IMR-90 (cell line): ENCODE data around the gene SYPL2. TPM values are rescaled to one million over a fixed set of nuclear protein-coding genes. Genes with fewer than 3 reads are reported as not detected.

Source experiments
- ATAC-seq: fragments of 200-7000 bp; cut with Tn5 transposase; 2 replicates; pipeline ENCODE4 v1.9.1; 2020; ENCODE audit warnings: low read depth, mild to moderate bottlenecking, moderate library complexity
- BruUV-seq: library from RNA; stranded (reverse); fragments of 400-500 nt; replicated peaks from 2 replicates; lab custom pipeline; 2021; lab: Mats Ljungman, UMichigan
- CTCF ChIA-PET: fragments of 300-600 bp; formaldehyde crosslinking; extraction: SDS; loops from one replicate; lab custom pipeline; 2021; ENCODE audit warnings: antibody characterized with exemption; lab: Yijun Ruan, JAX
- POLR2A ChIA-PET: fragments of 300-600 bp; sonication (Branson Sonifier 250); formaldehyde crosslinking; loops from one replicate; lab custom pipeline; 2022; ENCODE audit warnings: antibody characterized with exemption; ENCODE audit not compliant: unreplicated experiment; lab: Charles Lee
- DNase-seq: peaks from one replicate; pipeline ENCODE4 v3.0.0; 2013
- H2AFZ ChIP-seq: replicated peaks from 2 replicates; pipeline ENCODE3; 2013; ENCODE audit warnings: low read length, mild to moderate bottlenecking; ENCODE audit not compliant: poor library complexity
- H2AK5ac ChIP-seq: 2 replicates; pipeline ENCODE4 v1.6.1; 2013; ENCODE audit warnings: low read depth, low read length, inconsistent platforms
- H2AK9ac ChIP-seq: replicated peaks from 2 replicates; pipeline ENCODE3; 2013; ENCODE audit warnings: mild to moderate bottlenecking, low read depth, low read length, moderate library complexity; ENCODE audit not compliant: poor library complexity
- H2BK120ac ChIP-seq: 2 replicates; pipeline ENCODE4 v1.6.1; 2013; ENCODE audit warnings: low read depth, low read length, inconsistent platforms
- H2BK15ac ChIP-seq: 3 replicates; pipeline ENCODE4 v1.6.1; 2013; ENCODE audit warnings: low read depth, low read length, inconsistent platforms
- H2BK20ac ChIP-seq: 2 replicates; pipeline ENCODE4 v1.6.1; 2013; ENCODE audit warnings: low read depth, mild to moderate bottlenecking, inconsistent platforms, low read length, moderate library complexity
- H2BK5ac ChIP-seq: 2 replicates; pipeline ENCODE4 v1.6.1; 2013; ENCODE audit warnings: mild to moderate bottlenecking, low read depth, low read length, inconsistent platforms; ENCODE audit not compliant: poor library complexity, severe bottlenecking
- H3K14ac ChIP-seq: replicated peaks from 2 replicates; pipeline ENCODE4 v1.6.1; 2013; ENCODE audit warnings: low read depth, low read length, inconsistent platforms
- H3K18ac ChIP-seq: 2 replicates; pipeline ENCODE4 v1.6.1; 2013; ENCODE audit warnings: low read depth, low read length, control low read depth
- H3K23ac ChIP-seq: 2 replicates; pipeline ENCODE4 v1.6.1; 2013; ENCODE audit warnings: low read depth, low read length, inconsistent platforms
- H3K27ac ChIP-seq: 2 replicates; pipeline ENCODE4 v1.5.1; 2013; ENCODE audit warnings: mild to moderate bottlenecking, control low read depth, low read length; ENCODE audit not compliant: insufficient read depth
- H3K27me3 ChIP-seq: 2 replicates; pipeline ENCODE4 v1.6.1; 2013; ENCODE audit warnings: low read length; ENCODE audit not compliant: control insufficient read depth, insufficient read depth
- H3K36me3 ChIP-seq: 2 replicates; pipeline ENCODE4 v1.6.1; 2013; ENCODE audit warnings: low read length, mixed read lengths; ENCODE audit not compliant: control insufficient read depth, insufficient read depth
- H3K4ac ChIP-seq: 2 replicates; pipeline ENCODE4 v1.6.1; 2013; ENCODE audit warnings: low read depth, low read length, inconsistent platforms
- H3K4me1 ChIP-seq: 2 replicates; pipeline ENCODE4 v1.6.1; 2013; ENCODE audit warnings: low read length, mixed read lengths; ENCODE audit not compliant: control insufficient read depth, insufficient read depth
- H3K4me2 ChIP-seq: 2 replicates; pipeline ENCODE4 v1.6.1; 2013; ENCODE audit warnings: low read depth, mild to moderate bottlenecking, control low read depth, low read length, moderate library complexity
- H3K4me3 ChIP-seq: 2 replicates; pipeline ENCODE4 v1.5.1; 2013; ENCODE audit warnings: low read depth, mild to moderate bottlenecking, control low read depth, low read length, moderate library complexity; ENCODE audit not compliant: insufficient read depth
- H3K56ac ChIP-seq: 2 replicates; pipeline ENCODE4 v1.6.1; 2013; ENCODE audit warnings: low read length, inconsistent platforms; ENCODE audit not compliant: insufficient read depth; ENCODE audit errors: extremely low read depth
- H3K79me1 ChIP-seq, 2 experiments: 2 replicates each; pipeline ENCODE4 v1.6.1; 2013; ENCODE audit warnings: low read length in 2 of 2, inconsistent platforms in 1 of 2, low read depth in 1 of 2
- H3K9ac ChIP-seq: 2 replicates; pipeline ENCODE4 v1.6.1; 2013; ENCODE audit warnings: low read depth, low read length, control low read depth
- H3K9me1 ChIP-seq: 2 replicates; pipeline ENCODE4 v1.6.1; 2013; ENCODE audit warnings: low read length, inconsistent platforms; ENCODE audit not compliant: insufficient read depth
- H3K9me3 ChIP-seq: 2 replicates; pipeline ENCODE4 v1.6.1; 2013; ENCODE audit warnings: low read length; ENCODE audit not compliant: control insufficient read depth, insufficient read depth
- H4K20me1 ChIP-seq: 2 replicates; pipeline ENCODE4 v1.6.1; 2013; ENCODE audit warnings: low read length, inconsistent platforms; ENCODE audit not compliant: insufficient read depth
- H4K5ac ChIP-seq: 2 replicates; pipeline ENCODE4 v1.6.1; 2013; ENCODE audit warnings: mild to moderate bottlenecking, low read depth, low read length, control low read depth
- H4K8ac ChIP-seq, 2 experiments: 2 replicates each; pipeline ENCODE4 v1.6.1; 2013; ENCODE audit warnings: low read depth in 2 of 2, low read length in 2 of 2, control low read depth in 1 of 2, inconsistent platforms in 1 of 2
- H4K91ac ChIP-seq: 2 replicates; pipeline ENCODE4 v1.6.1; 2013; ENCODE audit warnings: low read depth, low read length, inconsistent platforms; ENCODE audit not compliant: insufficient read depth
- BHLHE40 ChIP-seq: fragments of 150-350 bp; IDR thresholded peaks from 2 replicates; pipeline ENCODE4 v1.6.1; 2016; ENCODE audit warnings: mild to moderate bottlenecking, low read depth, low read length
- CEBPB ChIP-seq: IDR thresholded peaks from 2 replicates; pipeline ENCODE4 v1.6.1; 2012; ENCODE audit warnings: low read depth, low read length, improper control_type of control experiment
- CHD1 ChIP-seq: IDR thresholded peaks from 2 replicates; pipeline ENCODE4 v1.6.1; 2012; ENCODE audit warnings: low read depth, low read length, improper control_type of control experiment
- FOS ChIP-seq: fragments of 150-350 bp; IDR thresholded peaks from 2 replicates; pipeline ENCODE4 v1.6.1; 2016; ENCODE audit warnings: low read depth, low read length
- MAFK ChIP-seq: IDR thresholded peaks from 2 replicates; pipeline ENCODE4 v1.6.1; 2012; ENCODE audit warnings: low read depth, low read length, improper control_type of control experiment
- MXI1 ChIP-seq: IDR thresholded peaks from 2 replicates; pipeline ENCODE4 v1.6.1; 2012; ENCODE audit warnings: low read depth, mild to moderate bottlenecking, low read length, moderate library complexity, borderline replicate concordance
- NFE2L2 ChIP-seq: fragments of 150-350 bp; IDR thresholded peaks from 2 replicates; pipeline ENCODE4 v1.6.1; 2016; ENCODE audit warnings: low read depth, mild to moderate bottlenecking, low read length
- POLR2A ChIP-seq: IDR thresholded peaks from 2 replicates; pipeline ENCODE4 v1.6.1; 2012; ENCODE audit warnings: mild to moderate bottlenecking, low read depth, low read length
- RAD21 ChIP-seq: IDR thresholded peaks from 2 replicates; pipeline ENCODE4 v1.6.1; 2012; ENCODE audit warnings: low read length, improper control_type of control experiment
- RCOR1 ChIP-seq: IDR thresholded peaks from 2 replicates; pipeline ENCODE4 v1.6.1; 2012; ENCODE audit warnings: mild to moderate bottlenecking, low read length, improper control_type of control experiment; ENCODE audit not compliant: insufficient replicate concordance
- RFX5 ChIP-seq: IDR thresholded peaks from 2 replicates; pipeline ENCODE4 v1.8.0; 2012; ENCODE audit warnings: low read depth, mild to moderate bottlenecking, low read length, moderate library complexity
- WGBS, 2 experiments: methylation state at CpG; one replicate each; pipeline versions ENCODE4 v1.1.5 to v1.1.7; 2013; ENCODE audit warnings: missing lambda C conversion rate in 2 of 2; ENCODE audit not compliant: insufficient read length in 1 of 2; ENCODE audit errors: extremely low coverage in 2 of 2; 5-methylcytosine and 5-hydroxymethylcytosine counted together
- dilution Hi-C: fragments of 300-500 bp; cut with HindIII; formaldehyde crosslinking; loops from one replicate; pipeline ENCODE4 v1.14.3; 2018; ENCODE audit warnings: low sequenced_read_pairs; ENCODE audit not compliant: unreplicated experiment
- in situ Hi-C: fragments of 300-500 bp; cut with MboI; formaldehyde crosslinking; loops from 3 replicates; pipeline ENCODE4 v1.14.3; 2019; ENCODE audit warnings: low sequenced_read_pairs, inconsistent platforms, mixed read lengths
- intact Hi-C: fragments of 100-400 bp; cut with micrococcal nuclease; formaldehyde crosslinking; loops from 2 replicates; pipeline ENCODE4 v1.10.0; 2022
- polyA plus RNA-seq, 3 experiments: library from polyadenylated mRNA; depleted of rRNA; stranded (reverse); fragments of >200 nt; gene quantifications; 2 replicates each; pipeline ENCODE4 v1.2.3, GENCODE V29; 2012; ENCODE audit warnings: low replicate concordance in 1 of 3
- total RNA-seq: library from RNA; depleted of rRNA; stranded (reverse); fragments of >200 nt; gene quantifications from 2 replicates; pipeline ENCODE4 v1.2.3, GENCODE V29; 2012
- TF ChIP-seq, protein P1 (sequence below): fragments of 150-350 bp; IDR thresholded peaks from 2 replicates; pipeline ENCODE4 v1.6.1; 2017; ENCODE audit warnings: mild to moderate bottlenecking, antibody characterized with exemption, low read length, low read depth
- TF ChIP-seq, protein P2 (sequence below): conservative IDR thresholded peaks from 2 replicates; pipeline ENCODE4 v1.5.1; 2012; ENCODE audit warnings: mild to moderate bottlenecking, low read depth, low read length, improper control_type of control experiment
- TF ChIP-seq, protein P3 (sequence below): fragments of 150-350 bp; IDR thresholded peaks from 2 replicates; pipeline ENCODE4 v1.6.1; 2016; ENCODE audit warnings: low read depth, mild to moderate bottlenecking, low read length, moderate library complexity, borderline replicate concordance

SYPL2 gene
- total and polyA plus RNA-seq, 2 of the 4 experiments (the other 2 are of a cell fraction), result under 0.01 to 0.65 TPM

DNA sequence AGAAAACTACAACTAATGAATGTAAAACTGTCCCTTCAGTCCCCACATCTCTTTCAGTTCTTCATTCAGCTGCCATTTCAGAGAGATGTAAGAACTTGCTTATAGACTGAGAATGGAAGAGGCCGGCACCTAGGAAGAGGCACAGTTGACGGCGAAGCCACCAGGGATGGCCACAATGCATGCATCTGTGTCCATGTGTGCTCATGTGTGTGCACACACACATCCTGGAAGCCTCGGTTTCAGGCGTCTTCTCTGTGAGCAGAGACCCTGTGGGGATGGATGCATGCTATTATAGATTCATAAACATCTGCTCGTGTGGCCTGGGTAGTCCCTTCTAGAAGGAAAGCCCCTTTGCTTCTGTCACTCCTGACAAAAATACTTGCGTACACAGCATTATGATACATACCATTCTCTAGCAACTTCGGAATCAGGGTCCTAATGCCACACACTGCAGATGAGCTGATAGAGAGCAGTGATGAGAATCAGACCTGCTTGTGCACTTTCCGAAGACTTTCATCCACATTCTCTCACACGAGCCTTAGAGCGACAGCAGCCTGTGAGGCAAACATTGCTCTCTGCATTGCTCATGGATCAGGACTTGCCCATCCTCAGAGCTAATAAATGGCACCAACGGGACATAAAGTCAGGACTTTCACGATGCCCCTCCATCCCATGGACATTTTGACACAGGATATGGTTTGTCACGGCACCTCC is 60.9 kb downstream of the SYPL2 start:
- ATAC-seq, result no peak
- WGBS, 2 experiments, result 73% methylated on average over 6 of the region's 14 CpGs; no CpG with 5 or more reads in 1 of the 2 experiments
- BruUV-seq, result no TSS peak

More for the DNA sequence above, 60.9 kb downstream of the SYPL2 start:
- TF ChIP-seq MAFK, result no peak
- TF ChIP-seq, protein P1, sequence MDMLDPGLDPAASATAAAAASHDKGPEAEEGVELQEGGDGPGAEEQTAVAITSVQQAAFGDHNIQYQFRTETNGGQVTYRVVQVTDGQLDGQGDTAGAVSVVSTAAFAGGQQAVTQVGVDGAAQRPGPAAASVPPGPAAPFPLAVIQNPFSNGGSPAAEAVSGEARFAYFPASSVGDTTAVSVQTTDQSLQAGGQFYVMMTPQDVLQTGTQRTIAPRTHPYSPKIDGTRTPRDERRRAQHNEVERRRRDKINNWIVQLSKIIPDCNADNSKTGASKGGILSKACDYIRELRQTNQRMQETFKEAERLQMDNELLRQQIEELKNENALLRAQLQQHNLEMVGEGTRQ, result no peak
- no peak for TF ChIP-seq CHD1
- TF ChIP-seq BHLHE40, result no peak
- TF ChIP-seq, protein P2, sequence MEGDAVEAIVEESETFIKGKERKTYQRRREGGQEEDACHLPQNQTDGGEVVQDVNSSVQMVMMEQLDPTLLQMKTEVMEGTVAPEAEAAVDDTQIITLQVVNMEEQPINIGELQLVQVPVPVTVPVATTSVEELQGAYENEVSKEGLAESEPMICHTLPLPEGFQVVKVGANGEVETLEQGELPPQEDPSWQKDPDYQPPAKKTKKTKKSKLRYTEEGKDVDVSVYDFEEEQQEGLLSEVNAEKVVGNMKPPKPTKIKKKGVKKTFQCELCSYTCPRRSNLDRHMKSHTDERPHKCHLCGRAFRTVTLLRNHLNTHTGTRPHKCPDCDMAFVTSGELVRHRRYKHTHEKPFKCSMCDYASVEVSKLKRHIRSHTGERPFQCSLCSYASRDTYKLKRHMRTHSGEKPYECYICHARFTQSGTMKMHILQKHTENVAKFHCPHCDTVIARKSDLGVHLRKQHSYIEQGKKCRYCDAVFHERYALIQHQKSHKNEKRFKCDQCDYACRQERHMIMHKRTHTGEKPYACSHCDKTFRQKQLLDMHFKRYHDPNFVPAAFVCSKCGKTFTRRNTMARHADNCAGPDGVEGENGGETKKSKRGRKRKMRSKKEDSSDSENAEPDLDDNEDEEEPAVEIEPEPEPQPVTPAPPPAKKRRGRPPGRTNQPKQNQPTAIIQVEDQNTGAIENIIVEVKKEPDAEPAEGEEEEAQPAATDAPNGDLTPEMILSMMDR, result no peak
- no peak for TF ChIP-seq RAD21
- no peak for TF ChIP-seq MXI1
- no peak for TF ChIP-seq POLR2A
- no peak for TF ChIP-seq NFE2L2
- TF ChIP-seq FOS, result no peak
- TF ChIP-seq, protein P3, sequence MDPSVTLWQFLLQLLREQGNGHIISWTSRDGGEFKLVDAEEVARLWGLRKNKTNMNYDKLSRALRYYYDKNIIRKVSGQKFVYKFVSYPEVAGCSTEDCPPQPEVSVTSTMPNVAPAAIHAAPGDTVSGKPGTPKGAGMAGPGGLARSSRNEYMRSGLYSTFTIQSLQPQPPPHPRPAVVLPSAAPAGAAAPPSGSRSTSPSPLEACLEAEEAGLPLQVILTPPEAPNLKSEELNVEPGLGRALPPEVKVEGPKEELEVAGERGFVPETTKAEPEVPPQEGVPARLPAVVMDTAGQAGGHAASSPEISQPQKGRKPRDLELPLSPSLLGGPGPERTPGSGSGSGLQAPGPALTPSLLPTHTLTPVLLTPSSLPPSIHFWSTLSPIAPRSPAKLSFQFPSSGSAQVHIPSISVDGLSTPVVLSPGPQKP, result no peak
- no peak for TF ChIP-seq CEBPB
- no peak for TF ChIP-seq RFX5
- no peak for TF ChIP-seq RCOR1
- Histone ChIP-seq H3K23ac (no peak overlapping the region), H2BK5ac (no peak overlapping the region), H3K9me1 (no peaks in the 10 kb centered on the region; the same call in 1 of the 2 replicates), H4K91ac (no peak overlapping the region), H3K56ac (no peak overlapping the region), H3K18ac (no peak overlapping the region), H2BK15ac (no peak overlapping the region), H2AFZ (no peak overlapping the region), H4K8ac (no peak overlapping the region), H3K9ac (no peak overlapping the region), H4K20me1 (no peaks in the 10 kb centered on the region), H3K27me3 (peaks cover 18% of the 10 kb centered on the region), H4K5ac (no peak overlapping the region), H3K4ac (no peak overlapping the region), H3K36me3 (no peaks in the 10 kb centered on the region), H3K27ac (no peak overlapping the region), H3K79me1 (no peaks in the 10 kb centered on the region), H2AK5ac (no peak overlapping the region), H3K4me1 (peaks cover 3% of the 10 kb centered on the region; the same call in 1 of the 2 replicates), H3K9me3 (no peaks in the 10 kb centered on the region), H3K4me3 (no peak overlapping the region), H3K4me2 (no peak overlapping the region), H2BK120ac (no peak overlapping the region), H2BK20ac (no peak overlapping the region), H2AK9ac (no peak overlapping the region), H3K14ac (no peak overlapping the region)
- dilution Hi-C loops (no loop called here), in situ Hi-C loops (no loop called here), intact Hi-C loops (no loop called here)
- DNase-seq, result no peak
- ChIA-PET POLR2A (no interaction called here), CTCF (interaction anchor here (1.3 kb wide), 1 partner anchor 37 kb away, joined by 4 read pairs; no protein-coding TSS in a partner anchor)
